Neural progenitor cell (in vitro differentiated cells): ENCODE results near the gene GDF11. TPM values are rescaled to one million over a fixed set of nuclear protein-coding genes. Genes with fewer than 3 reads are reported as not detected.

Experiments used
- DNase-seq: peaks from one replicate; pipeline ENCODE4 v3.0.0-alpha.2; 2016; ENCODE audit warnings: low spot score
- H2AFZ ChIP-seq: fragments of 200-600 bp; sonication (generic); replicated peaks from 2 replicates; pipeline ENCODE4 v1.6.1; 2016; ENCODE audit warnings: antibody characterized with exemption
- H3F3A ChIP-seq: fragments of 200-600 bp; sonication (generic); 2 replicates; pipeline ENCODE4 v1.6.1; 2016; ENCODE audit warnings: antibody characterized with exemption, low read depth
- H3K27ac ChIP-seq: fragments of 200-600 bp; sonication (generic); 2 replicates; pipeline ENCODE4 v1.5.1; 2016; ENCODE audit warnings: mild to moderate bottlenecking
- H3K27me3 ChIP-seq: fragments of 200-600 bp; sonication (generic); 2 replicates; pipeline ENCODE4 v1.6.1; 2016; ENCODE audit warnings: mild to moderate bottlenecking, moderate library complexity
- H3K36me3 ChIP-seq: fragments of 200-600 bp; sonication (generic); 2 replicates; pipeline ENCODE4 v1.5.1; 2016
- H3K4me1 ChIP-seq: fragments of 200-600 bp; sonication (generic); 2 replicates; pipeline ENCODE4 v1.6.1; 2016; ENCODE audit warnings: mixed run types
- H3K4me2 ChIP-seq: fragments of 200-600 bp; sonication (generic); 2 replicates; pipeline ENCODE4 v1.6.1; 2016
- H3K4me3 ChIP-seq: fragments of 200-600 bp; sonication (generic); 2 replicates; pipeline ENCODE4 v1.5.1; 2016
- H3K79me2 ChIP-seq: fragments of 200-600 bp; sonication (generic); 2 replicates; pipeline ENCODE4 v1.6.1; 2016; ENCODE audit warnings: low read depth
- H3K9ac ChIP-seq: fragments of 200-600 bp; sonication (generic); 2 replicates; pipeline ENCODE4 v1.6.1; 2016
- H3K9me3 ChIP-seq: fragments of 200-600 bp; sonication (generic); 2 replicates; pipeline ENCODE4 v1.5.1; 2016; ENCODE audit warnings: low read depth
- H4K20me1 ChIP-seq: fragments of 200-600 bp; sonication (generic); 2 replicates; pipeline ENCODE4 v1.6.1; 2016; ENCODE audit warnings: low read depth
- H3K27ac Mint-ChIP-seq: 3 replicates; pipeline ENCODE4 v1.8.0; 2021; ENCODE audit warnings: mixed read lengths
- H3K27me3 Mint-ChIP-seq: 2 replicates; pipeline ENCODE4 v1.8.0; 2022; ENCODE audit warnings: low read depth, mild to moderate bottlenecking, inconsistent platforms, moderate library complexity, mixed read lengths; ENCODE audit not compliant: insufficient read depth
- H3K36me3 Mint-ChIP-seq: 3 replicates; pipeline ENCODE4 v1.8.0; 2021; ENCODE audit warnings: mixed read lengths
- H3K4me1 Mint-ChIP-seq: 3 replicates; pipeline ENCODE4 v1.8.0; 2021; ENCODE audit warnings: mixed read lengths
- H3K4me3 Mint-ChIP-seq: 3 replicates; pipeline ENCODE4 v1.8.0; 2021; ENCODE audit warnings: mild to moderate bottlenecking, moderate library complexity, mixed read lengths
- H3K9me3 Mint-ChIP-seq: 3 replicates; pipeline ENCODE4 v1.8.0; 2020; ENCODE audit warnings: mixed read lengths
- EZH2 ChIP-seq: fragments of 200-600 bp; sonication (generic); IDR thresholded peaks from 2 replicates; pipeline ENCODE4 v1.6.1; 2017; ENCODE audit warnings: antibody characterized with exemption, mild to moderate bottlenecking, moderate library complexity
- EZH2phosphoT487 ChIP-seq: fragments of 200-600 bp; sonication (generic); IDR thresholded peaks from 2 replicates; pipeline ENCODE4 v1.6.1; 2017; ENCODE audit warnings: antibody characterized with exemption
- small RNA-seq: library from RNA; depleted of rRNA; stranded (forward); fragments of <200 nt; gene quantifications from one replicate; pipeline ENCODE3, GENCODE V24; 2015
- total RNA-seq: library from RNA; depleted of rRNA; stranded (reverse); fragments of >200 nt; gene quantifications from 2 replicates; pipeline ENCODE4 v1.2.3, GENCODE V29; 2015; ENCODE audit warnings: low replicate concordance
- TF ChIP-seq, protein P1 (sequence below): fragments of 200-600 bp; sonication (generic); IDR thresholded peaks from 2 replicates; pipeline ENCODE4 v1.5.1; 2017; ENCODE audit warnings: antibody characterized with exemption, mild to moderate bottlenecking

GDF11 gene
- total RNA-seq, 1 donor from 2014 or later: 9.1 TPM

DNA sequence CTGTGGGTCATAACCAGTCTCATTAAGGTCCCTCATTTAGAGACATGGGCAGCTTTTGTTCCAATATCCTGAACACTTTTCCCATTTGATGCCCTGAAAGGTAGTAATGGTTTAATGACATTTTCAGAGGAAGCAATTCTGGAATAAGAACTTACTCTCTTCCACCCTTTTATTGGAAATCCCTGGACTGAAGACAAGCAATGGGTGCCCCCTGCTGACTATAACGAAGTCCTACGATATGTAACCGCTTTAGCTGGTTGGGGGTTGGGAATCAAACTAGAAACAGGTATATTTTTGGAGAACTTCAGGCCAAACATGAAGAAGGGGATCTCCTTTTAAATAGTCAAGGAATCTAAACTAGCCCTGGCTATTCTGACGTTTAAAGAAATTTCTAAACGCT lies 54.1 kb downstream of the GDF11 start:
- peak; percentile 78 for DNase-seq
- no peak overlapping the region for H3K4me3 ChIP-seq
- no peak overlapping the region for H3K9ac ChIP-seq
- peaks cover 52% of the 10 kb centered on the region for H4K20me1 ChIP-seq
- peaks cover 25% of the 10 kb centered on the region for H3K36me3 Mint-ChIP-seq
- no peaks in the 10 kb centered on the region for H3K27me3 ChIP-seq
- H3K27me3 Mint-ChIP-seq: no peaks in the 10 kb centered on the region
- H3K36me3 ChIP-seq: peaks cover 29% of the 10 kb centered on the region
- no peak overlapping the region for H3K4me3 Mint-ChIP-seq
- H3K4me1 Mint-ChIP-seq: peaks cover 4% of the 10 kb centered on the region
- H3K27ac ChIP-seq: no peak overlapping the region
- no peak overlapping the region for H3K27ac Mint-ChIP-seq
- no peaks in the 10 kb centered on the region for H3K9me3 ChIP-seq
- no peak overlapping the region for H2AFZ ChIP-seq
- H3K4me1 ChIP-seq: peaks cover 10% of the 10 kb centered on the region
- H3K79me2 ChIP-seq: peaks cover 65% of the 10 kb centered on the region
- peaks cover 32% of the 10 kb centered on the region for H3F3A ChIP-seq
- H3K4me2 ChIP-seq: no peak overlapping the region
- no peak for TF ChIP-seq EZH2
- TF ChIP-seq, protein P1, sequence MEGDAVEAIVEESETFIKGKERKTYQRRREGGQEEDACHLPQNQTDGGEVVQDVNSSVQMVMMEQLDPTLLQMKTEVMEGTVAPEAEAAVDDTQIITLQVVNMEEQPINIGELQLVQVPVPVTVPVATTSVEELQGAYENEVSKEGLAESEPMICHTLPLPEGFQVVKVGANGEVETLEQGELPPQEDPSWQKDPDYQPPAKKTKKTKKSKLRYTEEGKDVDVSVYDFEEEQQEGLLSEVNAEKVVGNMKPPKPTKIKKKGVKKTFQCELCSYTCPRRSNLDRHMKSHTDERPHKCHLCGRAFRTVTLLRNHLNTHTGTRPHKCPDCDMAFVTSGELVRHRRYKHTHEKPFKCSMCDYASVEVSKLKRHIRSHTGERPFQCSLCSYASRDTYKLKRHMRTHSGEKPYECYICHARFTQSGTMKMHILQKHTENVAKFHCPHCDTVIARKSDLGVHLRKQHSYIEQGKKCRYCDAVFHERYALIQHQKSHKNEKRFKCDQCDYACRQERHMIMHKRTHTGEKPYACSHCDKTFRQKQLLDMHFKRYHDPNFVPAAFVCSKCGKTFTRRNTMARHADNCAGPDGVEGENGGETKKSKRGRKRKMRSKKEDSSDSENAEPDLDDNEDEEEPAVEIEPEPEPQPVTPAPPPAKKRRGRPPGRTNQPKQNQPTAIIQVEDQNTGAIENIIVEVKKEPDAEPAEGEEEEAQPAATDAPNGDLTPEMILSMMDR: peak; percentile 71
- no peaks in the 10 kb centered on the region for H3K9me3 Mint-ChIP-seq

DNA sequence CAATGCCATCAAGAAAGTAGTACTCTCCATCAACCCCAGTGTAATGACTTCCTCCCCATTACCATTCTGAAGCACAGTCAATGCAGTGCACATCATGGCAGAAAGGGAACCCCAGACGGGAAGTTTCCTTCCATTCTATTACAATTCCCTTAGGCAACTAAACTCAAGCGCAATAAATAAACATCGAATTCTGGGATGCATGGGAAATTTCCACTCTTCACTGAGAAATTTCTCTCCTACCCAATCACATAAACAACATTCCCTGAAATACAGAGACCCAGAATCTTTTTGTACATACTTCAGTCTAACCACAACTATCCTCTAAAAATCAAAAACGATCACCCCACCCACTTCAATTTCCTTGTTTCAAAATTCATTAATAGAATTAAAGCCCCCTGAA lies 54.6 kb downstream of the GDF11 start:
- no peak overlapping the region for H3K4me3 Mint-ChIP-seq
- peaks cover 23% of the 10 kb centered on the region for H3K36me3 Mint-ChIP-seq
- Histone ChIP-seq H3K36me3 (peaks cover 30% of the 10 kb centered on the region), H4K20me1 (peaks cover 57% of the 10 kb centered on the region), H3K4me1 (peaks cover 10% of the 10 kb centered on the region), H3K4me2 (no peak overlapping the region), H3K9ac (no peak overlapping the region), H3K4me3 (no peak overlapping the region), H3K27ac (no peak overlapping the region), H3F3A (peaks cover 31% of the 10 kb centered on the region), H3K27me3 (no peaks in the 10 kb centered on the region), H3K9me3 (no peaks in the 10 kb centered on the region), H3K79me2 (peaks cover 68% of the 10 kb centered on the region), H2AFZ (no peak overlapping the region)
- H3K27me3 Mint-ChIP-seq: no peaks in the 10 kb centered on the region
- H3K9me3 Mint-ChIP-seq: no peaks in the 10 kb centered on the region
- DNase-seq: no peak
- TF ChIP-seq EZH2phosphoT487: no peak
- TF ChIP-seq, protein P1: no peak
- TF ChIP-seq EZH2: no peak
- no peak overlapping the region for H3K27ac Mint-ChIP-seq
- H3K4me1 Mint-ChIP-seq: peaks cover 4% of the 10 kb centered on the region

Small RNAs within 50 kb of the gene (small RNA-seq; reads per million reads assigned to genes)
- gene AC009779.1 (not detected), gene RF00017 (not detected)

Other genes starting within 250 kb of the GDF11 start
- not detected in 2 replicates for gene OR6C4, start 193.5 kb upstream of the GDF11 start, total RNA-seq
- not detected in 2 replicates for gene OR2AP1, start 170.7 kb upstream of the GDF11 start, total RNA-seq
- not detected in 2 replicates for gene OR10P1, start 106.2 kb upstream of the GDF11 start, total RNA-seq
- 43.4 and 75.2 TPM in 2 replicates for gene ITGA7, start 35.2 kb upstream of the GDF11 start, total RNA-seq
- gene BLOC1S1, start 27.1 kb upstream of the GDF11 start, total RNA-seq: 48.1 and 92.5 TPM in 2 replicates
- 3.0 and 14.6 TPM in 2 replicates for gene RDH5, start 22.7 kb upstream of the GDF11 start, total RNA-seq
- gene CD63, start 14.1 kb upstream of the GDF11 start, total RNA-seq: 257 and 305 TPM in 2 replicates
- 166 and 266 TPM in 2 replicates for gene SARNP, start 74.6 kb downstream of the GDF11 start, total RNA-seq
- 12.5 and 16.0 TPM in 2 replicates for gene ORMDL2, start 74.9 kb downstream of the GDF11 start, total RNA-seq
- 29.9 and 39.9 TPM in 2 replicates for gene DNAJC14, start 86.5 kb downstream of the GDF11 start, total RNA-seq
- gene MMP19, start 99.8 kb downstream of the GDF11 start, total RNA-seq: 0.13 and 0.28 TPM in 2 replicates
- gene PYM1, start 184.8 kb downstream of the GDF11 start, total RNA-seq: 44.6 and 72.5 TPM in 2 replicates
- 24.1 and 27.0 TPM in 2 replicates for gene DGKA, start 188.0 kb downstream of the GDF11 start, total RNA-seq
- gene PMEL, start 222.9 kb downstream of the GDF11 start, total RNA-seq: 207 and 301 TPM in 2 replicates
- gene CDK2, start 223.7 kb downstream of the GDF11 start, total RNA-seq: 46.5 and 52.2 TPM in 2 replicates
- gene RAB5B, start 231.0 kb downstream of the GDF11 start, total RNA-seq: 62.9 and 64.5 TPM in 2 replicates